ENCODE results near the gene ANKH. TPM values are rescaled to one million over a fixed set of nuclear protein-coding genes. Genes with fewer than 3 reads are reported as not detected.
"Not testable (repeated sequence)": the region's sequence is repeated elsewhere in the genome, so short reads cannot be mapped to it uniquely, and the experiment has no call there.

ANKH gene
- total and polyA plus RNA-seq, 8 donors, result 3.6 to 115 (median 14.3) TPM

DNA sequence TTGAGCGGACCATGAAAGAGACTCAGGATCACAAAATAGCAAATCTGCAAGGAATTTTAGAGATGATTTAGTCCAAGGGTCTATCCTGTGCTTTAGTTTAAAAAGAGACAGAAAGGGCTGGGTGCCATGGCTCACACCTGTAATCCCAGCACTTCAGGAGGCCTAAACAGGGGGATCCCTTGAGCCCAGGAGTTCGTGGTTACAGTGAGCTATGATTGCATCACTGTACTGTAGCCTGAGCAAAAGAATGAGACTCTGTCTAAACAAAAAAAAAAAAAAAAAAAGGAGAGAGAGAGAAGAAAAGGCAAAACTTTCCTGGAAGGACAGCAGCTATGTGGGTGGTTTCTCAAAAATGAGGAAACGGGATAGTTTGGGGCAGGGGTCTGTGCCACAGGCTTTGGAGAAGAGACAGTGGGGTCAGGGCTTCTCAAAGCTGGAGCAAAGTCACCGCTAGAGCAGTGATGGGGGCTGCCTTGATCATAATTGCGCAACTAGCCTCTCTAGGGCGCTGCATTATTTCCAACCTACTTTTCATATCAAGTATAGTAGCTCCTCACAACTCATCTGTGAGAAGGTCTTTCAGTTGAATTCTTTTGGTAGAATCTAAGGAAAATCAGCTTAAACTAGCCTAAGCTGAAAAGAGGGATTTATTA, 8.5 kb upstream of the ANKH start:
- H3K36me3 ChIP-seq, result no peaks in the 10 kb centered on the region
- H3K9me3 ChIP-seq, result no peaks in the 10 kb centered on the region
- 75 to 80% (median 76%) methylated on average over 6 of the region's 6 CpGs for WGBS, 5 donors
- intact Hi-C loops (cut with DNase I; ENCODE audit: low total_unique reads), result no loop called here
- DNase-seq, result no peak
- no peaks in the 10 kb centered on the region for H3K4me1 ChIP-seq
- TF ChIP-seq EP300 (IDR thresholded peaks at IDR 0.05) (no peak), POLR2A (IDR thresholded peaks at IDR 0.05) (no peak), POLR2AphosphoS5 (IDR thresholded peaks at IDR 0.05) (no peak)
- TF ChIP-seq, protein P1, sequence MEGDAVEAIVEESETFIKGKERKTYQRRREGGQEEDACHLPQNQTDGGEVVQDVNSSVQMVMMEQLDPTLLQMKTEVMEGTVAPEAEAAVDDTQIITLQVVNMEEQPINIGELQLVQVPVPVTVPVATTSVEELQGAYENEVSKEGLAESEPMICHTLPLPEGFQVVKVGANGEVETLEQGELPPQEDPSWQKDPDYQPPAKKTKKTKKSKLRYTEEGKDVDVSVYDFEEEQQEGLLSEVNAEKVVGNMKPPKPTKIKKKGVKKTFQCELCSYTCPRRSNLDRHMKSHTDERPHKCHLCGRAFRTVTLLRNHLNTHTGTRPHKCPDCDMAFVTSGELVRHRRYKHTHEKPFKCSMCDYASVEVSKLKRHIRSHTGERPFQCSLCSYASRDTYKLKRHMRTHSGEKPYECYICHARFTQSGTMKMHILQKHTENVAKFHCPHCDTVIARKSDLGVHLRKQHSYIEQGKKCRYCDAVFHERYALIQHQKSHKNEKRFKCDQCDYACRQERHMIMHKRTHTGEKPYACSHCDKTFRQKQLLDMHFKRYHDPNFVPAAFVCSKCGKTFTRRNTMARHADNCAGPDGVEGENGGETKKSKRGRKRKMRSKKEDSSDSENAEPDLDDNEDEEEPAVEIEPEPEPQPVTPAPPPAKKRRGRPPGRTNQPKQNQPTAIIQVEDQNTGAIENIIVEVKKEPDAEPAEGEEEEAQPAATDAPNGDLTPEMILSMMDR (IDR thresholded peaks at IDR 0.05), result no peak
- no peak overlapping the region for H3K4me3 ChIP-seq
- no peak overlapping the region for H3K27ac ChIP-seq
- no peaks in the 10 kb centered on the region for H3K27me3 ChIP-seq

GRCh38 chr5:14879393-14879792, 7.8 kb upstream of the ANKH start:
- intact Hi-C loops (cut with DNase I; ENCODE audit: low total_unique reads), result no loop called here
- Histone ChIP-seq H3K27ac (no peak overlapping the region), H3K9me3 (no peaks in the 10 kb centered on the region), H3K4me1 (no peaks in the 10 kb centered on the region), H3K4me3 (no peak overlapping the region), H3K27me3 (no peaks in the 10 kb centered on the region), H3K36me3 (no peaks in the 10 kb centered on the region)
- 65 to 85% (median 78%) methylated on average over 2 of the region's 2 CpGs for WGBS, 5 donors
- no peak for DNase-seq
- TF ChIP-seq, protein P1 (IDR thresholded peaks at IDR 0.05), result no peak
- TF ChIP-seq POLR2AphosphoS5 (IDR thresholded peaks at IDR 0.05) (no peak), EP300 (IDR thresholded peaks at IDR 0.05) (no peak), POLR2A (IDR thresholded peaks at IDR 0.05) (no peak)

- H3K4me1 ChIP-seq; H3K27me3 ChIP-seq; H3K9me3 ChIP-seq; H3K36me3 ChIP-seq; DNase-seq; H3K4me3 ChIP-seq; intact Hi-C loops (cut with DNase I; ENCODE audit: low total_unique reads); H3K27ac ChIP-seq: not testable (repeated sequence)
- 93 to 97% (median 96%) methylated on average over 9 of the region's 9 CpGs for WGBS, 5 donors
Observed at GRCh38 chr5:14878192-14878591, 6.6 kb upstream of the ANKH start.

- Histone ChIP-seq H3K27ac (no peak overlapping the region), H3K27me3 (peaks cover 0 to 5% (median 0%) of the 10 kb centered on the region in 3 donors), H3K9me3 (no peaks in the 10 kb centered on the region), H3K4me1 (peaks cover under 1 to 12% (median 7%) of the 10 kb centered on the region in 4 donors), H3K36me3 (no peaks in the 10 kb centered on the region), H3K4me3 (no peak overlapping the region)
- no peak for TF ChIP-seq EP300 (IDR thresholded peaks at IDR 0.05)
- TF ChIP-seq POLR2AphosphoS5 (IDR thresholded peaks at IDR 0.05), result no peak
- TF ChIP-seq POLR2A (IDR thresholded peaks at IDR 0.05), result no peak
- TF ChIP-seq, protein P1 (IDR thresholded peaks at IDR 0.05), result no peak
- intact Hi-C loops (cut with DNase I; ENCODE audit: low total_unique reads), result no loop called here
- no peak for DNase-seq
- 27 to 50% (median 36%) methylated on average over 5 of the region's 5 CpGs for WGBS, 5 donors
Observed at GRCh38 chr5:14876095-14876494, 4.5 kb upstream of the ANKH start.

DNA sequence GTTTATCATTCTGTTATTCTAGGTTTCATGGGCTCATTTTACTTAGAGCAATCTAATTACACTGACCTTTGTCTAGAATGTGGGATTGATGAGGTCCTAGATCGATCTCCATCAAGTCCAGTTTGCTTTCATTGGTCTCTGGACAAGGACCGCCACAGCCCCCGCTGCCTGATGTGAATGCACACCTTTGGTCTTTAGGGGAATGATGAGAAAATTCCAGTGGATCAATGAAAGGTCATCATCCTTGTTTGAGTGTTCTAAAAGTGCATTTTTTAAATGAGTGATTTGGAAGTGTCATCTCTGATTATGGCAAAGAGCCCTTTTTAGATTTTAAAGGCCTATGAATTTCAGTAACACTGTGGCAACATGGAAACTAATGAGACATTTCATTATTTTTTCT, 2.2 kb upstream of the ANKH start:
- TF ChIP-seq, protein P1 (IDR thresholded peaks at IDR 0.05), result no peak
- TF ChIP-seq EP300 (IDR thresholded peaks at IDR 0.05) (no peak), POLR2A (IDR thresholded peaks at IDR 0.05) (no peak), POLR2AphosphoS5 (IDR thresholded peaks at IDR 0.05) (no peak)
- DNase-seq, result no peak
- WGBS, 5 donors, result 88 to 97% (median 96%) methylated on average over 3 of the region's 3 CpGs
- no peaks in the 10 kb centered on the region for H3K9me3 ChIP-seq
- H3K27ac ChIP-seq, result no peak overlapping the region
- H3K4me1 ChIP-seq, result peaks cover 14 to 32% (median 22%) of the 10 kb centered on the region in 4 donors
- intact Hi-C loops (cut with DNase I; ENCODE audit: low total_unique reads), result no loop called here
- no peak overlapping the region for H3K4me3 ChIP-seq
- H3K36me3 ChIP-seq, result no peaks in the 10 kb centered on the region
- peaks cover 0 to 5% (median 0%) of the 10 kb centered on the region in 3 donors for H3K27me3 ChIP-seq
